Gastrocnemius medialis (tissue), 4 donors: ENCODE measurements around the gene LMF2. TPM values are rescaled to one million over a fixed set of nuclear protein-coding genes. Genes with fewer than 3 reads are reported as not detected.

Source experiments
- ATAC-seq, 2 donors: fragments of 150-250 bp; one replicate each; pipeline ENCODE4 v1.9.1; 2016
- DNase-seq, 2 donors: peaks; one replicate each; pipeline ENCODE4 v3.0.0-alpha.2; 2019
- H3K27ac ChIP-seq, 4 donors: fragments of 200-600 bp; sonication (generic); 1 replicate in 1 of 4; 2 replicates in 3 of 4; pipeline ENCODE4 v1.5.1; 2016 to 2018; ENCODE audit warnings: mild to moderate bottlenecking in 2 of 4, moderate library complexity in 1 of 4
- H3K27me3 ChIP-seq, 3 donors: fragments of 200-600 bp; sonication (generic) in 2 of 3; 1 replicate in 1 of 3; 2 replicates in 2 of 3; pipeline versions ENCODE4 v1.5.1 to v1.6.0; 2016 to 2019; ENCODE audit warnings: mild to moderate bottlenecking in 1 of 3, moderate library complexity in 1 of 3
- H3K36me3 ChIP-seq, 2 donors: fragments of 200-600 bp; sonication (generic) in 1 of 2; one replicate each; pipeline ENCODE4 v1.5.1; 2017 to 2018
- H3K4me1 ChIP-seq, 2 donors: fragments of 200-600 bp; sonication (generic) in 1 of 2; one replicate each; pipeline ENCODE4 v1.5.1; 2016 to 2017; ENCODE audit warnings: mild to moderate bottlenecking in 2 of 2
- H3K4me3 ChIP-seq, 4 donors: fragments of 200-600 bp; sonication (generic) in 3 of 4; 1 replicate in 1 of 4; 2 replicates in 3 of 4; pipeline ENCODE4 v1.5.1; 2016 to 2019; ENCODE audit warnings: mild to moderate bottlenecking in 2 of 4
- H3K9me3 ChIP-seq, 3 donors: fragments of 200-600 bp; sonication (generic) in 2 of 3; 1 replicate in 1 of 3; 2 replicates in 2 of 3; pipeline ENCODE4 v1.5.1; 2016 to 2019
- POLR2A ChIP-seq, 2 donors: fragments of 450-650 bp; IDR thresholded peaks; one replicate each; pipeline ENCODE4 v1.6.1; 2017; ENCODE audit warnings: antibody characterized with exemption in 2 of 2, mild to moderate bottlenecking in 2 of 2, moderate library complexity in 2 of 2
- in situ Hi-C, 4 donors: fragments of 200-750 bp; cut with MboI; loops; one replicate each; pipeline versions ENCODE4 v1.15.0 to v1.8.0; 2017; ENCODE audit warnings: low sequenced_read_pairs in 4 of 4
- intact Hi-C: fragments of 100-400 bp; cut with DNase I; formaldehyde crosslinking; loops from one replicate; pipeline ENCODE4 v1.15.1; 2023; ENCODE audit warnings: low total_unique reads
- total RNA-seq, 4 donors: library from RNA; depleted of rRNA; stranded (reverse); fragments of >200 nt; gene quantifications; one replicate each; pipeline versions ENCODE4 v1.1.0 to v1.2.3, GENCODE V29; 2016
- TF ChIP-seq, protein P1 (sequence below), 5 experiments: fragments of 450-650 bp in 3 of 5; fragments of 200-600 bp in 2 of 5; sonication (generic) in 2 of 5; IDR thresholded peaks in 4 of 5; conservative IDR thresholded peaks in 1 of 5; 1 replicate in 4 of 5; 2 replicates in 1 of 5; pipeline ENCODE4 v1.5.1; 2016 to 2019; ENCODE audit warnings: antibody characterized with exemption in 5 of 5, mild to moderate bottlenecking in 3 of 5, moderate library complexity in 3 of 5

Gene LMF2
- total RNA-seq, 4 donors from 2014 or later = 19.7 to 39.4 (median 26.9) TPM

DNA sequence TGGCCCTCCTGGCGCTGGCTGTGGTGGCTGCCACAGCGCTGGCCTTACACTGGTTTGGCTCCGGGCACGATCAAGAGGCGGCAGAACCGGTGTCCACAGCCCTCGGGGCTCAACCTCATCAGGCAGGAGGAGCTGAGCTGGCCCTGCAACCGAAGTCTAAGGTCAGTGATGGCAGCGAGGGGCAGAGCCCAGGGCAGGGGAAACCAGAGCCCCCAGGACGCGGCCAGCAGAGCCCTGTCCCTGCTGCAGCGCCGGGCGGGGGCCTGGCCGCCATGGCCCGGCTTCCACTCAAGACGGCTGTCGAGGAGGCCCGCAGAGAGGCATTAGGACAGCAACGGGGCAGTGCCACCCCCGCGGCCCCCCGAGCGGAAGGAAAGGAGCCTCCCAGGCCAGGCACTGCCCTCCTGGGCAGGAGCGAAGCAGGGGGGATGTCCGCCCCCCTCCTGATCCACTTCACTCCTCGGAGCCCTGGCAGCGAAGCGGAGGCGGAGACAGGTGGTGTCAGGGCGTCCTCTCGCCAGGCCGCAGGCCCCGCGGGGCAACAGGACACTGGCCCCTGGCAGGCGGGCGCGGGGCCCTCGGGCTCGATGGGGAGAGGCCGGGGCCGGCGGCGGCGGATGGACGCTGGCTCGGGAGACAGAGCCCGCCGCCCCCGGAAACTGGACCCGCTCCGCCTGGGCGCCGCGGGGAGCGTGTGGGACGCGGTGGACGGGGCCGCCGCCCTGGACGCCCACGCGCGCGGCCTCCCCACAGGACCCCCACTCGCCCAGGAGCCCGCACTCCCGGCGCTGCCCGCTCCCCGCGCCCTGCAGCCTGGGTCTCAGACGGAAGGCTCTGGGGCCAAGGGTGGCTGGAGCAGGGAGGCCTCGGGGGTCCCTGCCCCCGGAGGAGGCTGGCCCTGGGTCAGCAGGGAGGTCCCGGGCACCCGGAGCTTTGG, 39.1 kb upstream of the LMF2 start:
- no peaks in the 10 kb centered on the region for H3K9me3 ChIP-seq
- H3K4me3 ChIP-seq = no peak overlapping the region
- peaks cover 33 to 54% (median 53%) of the 10 kb centered on the region in 3 donors for H3K27me3 ChIP-seq
- no peak overlapping the region for H3K27ac ChIP-seq
- H3K4me1 ChIP-seq = peaks cover 9 to 13% of the 10 kb centered on the region in 2 donors
- DNase-seq (no peak), ATAC-seq (no peak)
- no peaks in the 10 kb centered on the region for H3K36me3 ChIP-seq
- intact Hi-C loops (no loop called here), in situ Hi-C loops (no loop called here)
- TF ChIP-seq POLR2A (IDR thresholded peaks at IDR 0.05) = no peak
- TF ChIP-seq, protein P1, sequence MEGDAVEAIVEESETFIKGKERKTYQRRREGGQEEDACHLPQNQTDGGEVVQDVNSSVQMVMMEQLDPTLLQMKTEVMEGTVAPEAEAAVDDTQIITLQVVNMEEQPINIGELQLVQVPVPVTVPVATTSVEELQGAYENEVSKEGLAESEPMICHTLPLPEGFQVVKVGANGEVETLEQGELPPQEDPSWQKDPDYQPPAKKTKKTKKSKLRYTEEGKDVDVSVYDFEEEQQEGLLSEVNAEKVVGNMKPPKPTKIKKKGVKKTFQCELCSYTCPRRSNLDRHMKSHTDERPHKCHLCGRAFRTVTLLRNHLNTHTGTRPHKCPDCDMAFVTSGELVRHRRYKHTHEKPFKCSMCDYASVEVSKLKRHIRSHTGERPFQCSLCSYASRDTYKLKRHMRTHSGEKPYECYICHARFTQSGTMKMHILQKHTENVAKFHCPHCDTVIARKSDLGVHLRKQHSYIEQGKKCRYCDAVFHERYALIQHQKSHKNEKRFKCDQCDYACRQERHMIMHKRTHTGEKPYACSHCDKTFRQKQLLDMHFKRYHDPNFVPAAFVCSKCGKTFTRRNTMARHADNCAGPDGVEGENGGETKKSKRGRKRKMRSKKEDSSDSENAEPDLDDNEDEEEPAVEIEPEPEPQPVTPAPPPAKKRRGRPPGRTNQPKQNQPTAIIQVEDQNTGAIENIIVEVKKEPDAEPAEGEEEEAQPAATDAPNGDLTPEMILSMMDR (IDR thresholded peaks at IDR 0.05 in 4 of 5, conservative IDR thresholded peaks at IDR 0.05 in 1 of 5) = no peak

DNA sequence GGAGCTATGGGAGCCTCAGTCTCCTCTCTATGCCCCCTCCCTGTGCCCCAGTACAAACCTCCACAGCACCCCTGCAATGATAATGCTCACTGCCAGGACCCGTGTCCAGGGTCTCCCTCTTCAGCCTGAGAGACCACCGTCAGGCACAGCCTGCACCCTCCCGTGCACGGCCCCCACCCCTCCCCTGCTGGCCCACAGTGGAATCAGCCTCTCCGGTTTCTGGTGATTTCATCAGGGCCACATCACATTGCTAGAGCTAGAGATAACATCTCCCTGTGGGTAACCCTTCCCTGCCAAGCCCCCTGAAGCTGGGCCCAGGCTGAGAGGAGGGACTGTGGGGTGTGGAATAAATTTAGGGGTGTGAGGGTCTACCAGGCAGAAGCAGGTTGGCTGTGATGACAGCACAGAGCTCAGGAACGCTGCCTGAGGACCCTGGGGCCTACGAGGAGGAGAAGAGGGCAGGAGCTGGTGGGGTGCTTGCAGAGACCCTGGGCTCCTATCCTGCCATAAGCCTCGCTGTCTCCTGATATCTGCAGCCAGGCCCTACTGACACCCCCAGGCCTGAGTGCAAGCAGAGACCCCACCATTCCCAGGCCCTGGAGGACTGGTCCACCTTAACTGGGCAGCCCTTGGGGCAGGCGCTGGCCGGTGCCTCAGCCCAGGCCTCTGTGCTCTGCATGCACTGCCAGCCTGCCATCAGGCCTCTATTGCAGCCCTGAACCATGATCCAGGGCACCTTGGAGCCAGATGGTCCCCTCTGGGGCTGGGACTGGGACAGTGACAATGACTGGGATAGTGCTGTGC, 38.2 kb upstream of the LMF2 start, which contains the start of gene KLHDC7B:
Gene KLHDC7B (plus strand): TSS at position 378 of the 804 bp plus-strand sequence. CDS start 345 bp downstream, at position 723.
- Histone ChIP-seq H3K27ac (no peak within 1 kb of the TSS), H3K4me1 (peaks cover 9 to 13% of the 10 kb centered on the region in 2 donors), H3K4me3 (no peak within 1 kb of the TSS), H3K27me3 (peaks cover 33 to 54% (median 53%) of the 10 kb centered on the region in 3 donors), H3K36me3 (no peaks in the 10 kb centered on the region), H3K9me3 (no peaks in the 10 kb centered on the region)
- DNase-seq = no peak
- intact Hi-C loops (no loop called here), in situ Hi-C loops (no loop called here)
- ATAC-seq = no peak
- TF ChIP-seq, protein P1 (IDR thresholded peaks at IDR 0.05 in 4 of 5, conservative IDR thresholded peaks at IDR 0.05 in 1 of 5) = no peak
- no peak for TF ChIP-seq POLR2A (IDR thresholded peaks at IDR 0.05)

DNA sequence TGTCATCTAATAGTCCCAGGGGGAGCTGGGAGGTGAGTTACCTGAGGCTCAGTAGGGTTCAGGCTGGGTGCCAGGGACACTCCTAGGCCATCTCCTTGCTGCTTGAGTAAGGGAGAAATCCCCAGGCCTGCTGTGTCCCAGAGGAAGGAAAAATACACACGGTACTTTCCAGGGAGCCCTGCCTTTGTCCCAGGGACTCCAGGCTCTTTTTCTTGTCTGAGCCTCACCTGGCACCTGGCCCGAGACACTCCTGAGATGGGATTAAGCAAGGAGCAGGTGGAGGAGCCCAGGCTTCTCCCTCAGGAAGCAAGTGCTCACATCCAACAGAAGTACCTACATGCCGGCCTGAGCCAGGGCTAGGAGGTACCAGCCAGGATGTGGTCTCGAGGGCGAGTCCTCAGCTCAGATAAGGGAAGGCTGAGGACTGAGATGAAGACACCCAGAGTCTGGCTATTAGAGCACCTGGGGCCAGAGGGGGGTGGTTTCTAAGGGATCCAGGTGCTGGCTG, 37.3 kb upstream of the LMF2 start:
- no peak for TF ChIP-seq POLR2A (IDR thresholded peaks at IDR 0.05)
- TF ChIP-seq, protein P1 (IDR thresholded peaks at IDR 0.05 in 4 of 5, conservative IDR thresholded peaks at IDR 0.05 in 1 of 5) = no peak
- in situ Hi-C loops = no loop called here
- DNase-seq (no peak), ATAC-seq (no peak)
- peaks cover 9 to 13% of the 10 kb centered on the region in 2 donors for H3K4me1 ChIP-seq
- H3K27ac ChIP-seq = no peak overlapping the region
- intact Hi-C loops = no loop called here
- H3K4me3 ChIP-seq = no peak overlapping the region
- H3K27me3 ChIP-seq = peaks cover 31 to 49% (median 45%) of the 10 kb centered on the region in 3 donors
- H3K36me3 ChIP-seq = no peaks in the 10 kb centered on the region
- H3K9me3 ChIP-seq = no peaks in the 10 kb centered on the region

DNA sequence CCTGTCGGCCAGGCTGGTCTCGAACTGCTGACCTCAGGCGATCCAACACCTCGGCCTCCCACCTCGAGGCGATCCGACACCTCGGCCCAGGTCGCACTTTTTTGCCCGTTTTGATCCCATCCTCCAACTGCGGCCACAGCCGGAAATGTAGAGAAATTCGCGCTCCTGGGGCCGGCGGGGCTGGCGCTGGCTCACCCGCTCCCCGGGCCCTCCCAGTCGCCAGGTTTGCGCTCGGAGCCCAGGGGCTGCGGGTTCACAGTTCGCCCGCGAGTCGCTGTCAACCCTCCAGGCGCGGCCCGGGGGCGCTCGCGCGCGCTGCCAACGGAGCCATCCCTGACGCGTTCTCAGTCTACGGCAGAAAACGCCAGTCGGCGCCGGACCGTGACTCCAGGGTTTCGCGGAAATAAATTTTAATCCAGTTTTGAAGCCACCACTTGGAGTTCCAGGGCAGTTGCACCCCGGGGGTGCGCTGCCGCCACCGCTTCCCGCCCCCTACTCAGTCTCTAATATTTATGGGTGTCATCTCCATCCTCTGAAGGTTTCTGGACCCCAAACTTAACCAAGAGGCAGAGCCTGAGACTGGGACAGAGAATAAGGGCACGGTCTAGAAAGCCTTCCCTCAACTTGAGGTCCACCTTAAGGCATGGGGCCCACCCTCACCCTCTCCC, 36.7 kb upstream of the LMF2 start:
- no peaks in the 10 kb centered on the region for H3K9me3 ChIP-seq
- TF ChIP-seq POLR2A (IDR thresholded peaks at IDR 0.05) = no peak
- TF ChIP-seq, protein P1 (IDR thresholded peaks at IDR 0.05 in 4 of 5, conservative IDR thresholded peaks at IDR 0.05 in 1 of 5) = peak in 4 of 5 experiments; percentile 22 to 46 (median 38)
- no peaks in the 10 kb centered on the region for H3K36me3 ChIP-seq
- peaks cover 10 to 13% of the 10 kb centered on the region in 2 donors for H3K4me1 ChIP-seq
- in situ Hi-C loops (no loop called here), intact Hi-C loops (no loop called here)
- peak overlapping the region in 3 of 4 donors; percentile 25 to 44 (median 40) for H3K4me3 ChIP-seq
- DNase-seq (no peak), ATAC-seq (peak in 1 of 2 donors; percentile 34)
- peaks cover 25 to 43% (median 41%) of the 10 kb centered on the region in 3 donors for H3K27me3 ChIP-seq
- no peak overlapping the region for H3K27ac ChIP-seq
